GM11168 (cell line): ENCODE measurements around the gene ARHGAP26.

Experiments
- in situ Hi-C: fragments of 300-500 bp; cut with MboI; formaldehyde crosslinking; loops from one replicate; pipeline ENCODE4 v1.12.0; 2022; ENCODE audit warnings: low sequenced_read_pairs; ENCODE audit not compliant: unreplicated experiment

Gene ARHGAP26

DNA sequence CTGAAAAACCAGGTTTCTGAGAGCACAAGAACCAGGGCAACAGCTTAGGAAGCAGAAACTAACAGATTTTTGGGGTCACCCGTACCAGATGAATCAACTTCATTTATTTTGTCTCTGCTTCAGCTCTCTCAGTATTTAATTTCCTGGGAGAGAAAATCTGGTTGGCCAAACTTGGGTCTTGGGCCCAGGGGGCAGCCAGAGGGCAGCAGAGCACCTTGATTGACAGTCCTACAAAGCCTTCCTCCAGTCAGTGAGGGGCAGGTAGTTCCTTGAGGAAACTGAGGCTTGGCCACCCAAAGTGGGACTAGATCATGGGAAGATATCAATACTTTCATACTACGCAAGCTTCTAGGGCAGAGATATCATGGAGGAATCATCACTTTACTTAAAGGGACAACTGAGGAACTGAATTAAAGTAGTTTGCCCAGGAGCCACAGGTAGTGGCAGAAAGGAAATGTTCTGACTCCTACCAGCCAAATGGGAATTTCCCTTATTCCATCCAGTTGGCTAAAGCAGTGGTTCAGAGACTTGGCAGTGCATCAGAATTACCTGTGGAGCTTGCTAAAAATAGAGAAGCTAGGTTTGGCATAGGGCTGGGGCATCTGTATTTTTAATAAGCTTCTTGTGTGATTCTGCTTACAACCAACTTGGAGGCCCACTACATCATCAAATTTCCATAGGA lies 21.5 kb upstream of the ARHGAP26 start:
- in situ Hi-C loops: loop anchor here (10.0 kb wide), 1 partner anchor 126 kb away; no protein-coding TSS in a partner anchor

DNA sequence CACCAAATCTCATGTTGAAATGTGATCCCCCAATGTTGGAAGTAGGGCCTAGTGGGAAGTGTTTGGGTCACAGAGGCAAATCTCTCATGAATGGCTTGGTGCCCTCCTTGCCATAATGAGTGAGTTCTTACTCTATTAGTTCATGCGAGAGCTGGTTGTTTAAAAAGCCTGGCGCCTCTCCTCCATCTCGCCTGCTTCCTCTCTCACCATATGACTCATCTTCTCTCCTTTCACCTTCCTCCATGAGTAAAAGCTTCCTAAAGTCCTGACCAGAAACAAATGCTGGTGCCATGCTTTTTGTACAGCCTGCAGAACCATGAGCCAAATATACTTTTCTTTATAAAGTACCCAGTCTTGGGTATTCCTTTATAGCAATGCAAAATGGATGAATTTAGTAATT lies 20.9 kb upstream of the ARHGAP26 start:
- in situ Hi-C loops: loop anchor here (10.0 kb wide), 1 partner anchor 125 kb away; no protein-coding TSS in a partner anchor

DNA sequence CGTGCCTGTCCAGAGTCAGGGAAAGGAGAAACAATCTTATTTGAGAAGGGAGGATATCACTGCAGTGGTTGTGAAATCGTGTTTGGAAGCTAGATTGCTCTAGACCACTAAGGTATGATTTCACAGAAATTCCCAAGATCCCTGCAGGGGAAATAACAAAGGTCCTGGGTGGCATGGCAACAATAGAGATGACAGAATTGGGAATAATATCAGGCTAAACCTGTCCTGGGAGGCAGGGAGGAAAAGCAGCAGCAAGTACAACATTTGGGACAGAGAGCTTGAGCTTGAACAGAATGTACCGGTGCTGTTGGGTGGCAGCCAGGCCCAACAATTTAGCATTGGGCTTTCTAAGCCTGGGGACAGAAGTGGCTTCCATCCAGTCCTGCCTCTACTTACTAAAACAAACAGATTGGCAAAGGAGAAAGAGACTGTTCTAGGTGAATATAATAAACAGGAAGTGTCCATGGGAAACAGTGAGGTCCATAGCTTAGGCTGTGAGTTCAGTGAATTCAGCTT lies 17.0 kb upstream of the ARHGAP26 start:
- in situ Hi-C loops: no loop called here

DNA sequence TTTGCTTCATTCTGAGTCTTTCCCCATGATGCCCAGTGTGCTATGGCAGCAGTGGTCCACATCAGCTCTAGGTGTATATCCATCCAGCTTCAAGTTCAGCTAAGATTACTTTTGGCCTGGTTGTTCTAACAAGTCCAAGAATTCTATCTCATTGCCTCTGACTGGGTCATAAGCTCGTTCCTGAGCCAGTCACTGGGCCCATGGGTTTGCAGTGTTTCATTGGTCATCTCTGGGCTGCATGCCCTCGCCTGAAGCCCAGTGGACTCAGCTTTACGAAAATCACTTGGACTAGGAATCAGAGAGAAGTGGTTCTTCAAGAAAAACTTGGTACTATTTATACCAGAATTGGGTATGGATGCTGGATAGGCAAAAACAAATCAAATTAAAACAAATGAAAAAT lies 16.1 kb upstream of the ARHGAP26 start:
- in situ Hi-C loops: no loop called here

DNA sequence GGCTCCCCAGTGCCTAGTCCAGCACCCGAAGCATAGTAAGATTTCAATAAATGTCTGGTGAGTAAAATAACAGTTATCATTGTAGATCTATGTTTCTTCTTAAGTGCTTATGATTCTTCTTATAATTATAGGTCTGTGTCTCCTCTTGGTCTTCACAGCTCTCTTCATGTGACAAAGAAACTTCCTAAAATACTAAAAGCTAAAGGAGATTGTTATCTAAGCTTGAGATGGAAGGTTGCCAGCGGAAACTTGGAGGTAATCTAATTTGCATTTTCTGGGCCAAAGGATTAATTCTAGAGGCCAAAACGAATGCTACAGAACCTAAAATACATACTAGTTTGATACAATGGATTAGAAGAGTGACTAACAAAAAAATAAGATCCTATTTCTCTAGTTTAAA lies 13.6 kb upstream of the ARHGAP26 start:
- in situ Hi-C loops: no loop called here

DNA sequence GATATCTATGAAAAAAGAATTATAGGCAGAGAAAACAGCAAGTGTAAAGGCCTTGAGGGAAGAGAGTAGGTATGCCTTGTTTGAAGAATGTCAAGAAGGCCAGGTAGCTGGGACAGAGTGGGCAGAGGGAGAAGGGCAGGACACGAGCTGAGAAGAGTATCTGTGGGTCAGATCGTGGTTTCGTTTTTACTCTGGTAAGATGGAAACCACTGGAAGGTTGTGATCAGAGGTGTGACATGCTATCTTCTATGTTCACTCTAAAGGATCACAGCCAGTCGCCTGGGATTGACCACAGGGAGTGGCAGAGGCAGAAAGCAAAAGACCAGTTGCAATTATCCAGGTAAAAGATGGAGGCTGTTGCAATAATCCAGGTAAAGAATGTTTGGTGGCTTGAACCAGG lies 12.6 kb upstream of the ARHGAP26 start:
- in situ Hi-C loops: no loop called here

DNA sequence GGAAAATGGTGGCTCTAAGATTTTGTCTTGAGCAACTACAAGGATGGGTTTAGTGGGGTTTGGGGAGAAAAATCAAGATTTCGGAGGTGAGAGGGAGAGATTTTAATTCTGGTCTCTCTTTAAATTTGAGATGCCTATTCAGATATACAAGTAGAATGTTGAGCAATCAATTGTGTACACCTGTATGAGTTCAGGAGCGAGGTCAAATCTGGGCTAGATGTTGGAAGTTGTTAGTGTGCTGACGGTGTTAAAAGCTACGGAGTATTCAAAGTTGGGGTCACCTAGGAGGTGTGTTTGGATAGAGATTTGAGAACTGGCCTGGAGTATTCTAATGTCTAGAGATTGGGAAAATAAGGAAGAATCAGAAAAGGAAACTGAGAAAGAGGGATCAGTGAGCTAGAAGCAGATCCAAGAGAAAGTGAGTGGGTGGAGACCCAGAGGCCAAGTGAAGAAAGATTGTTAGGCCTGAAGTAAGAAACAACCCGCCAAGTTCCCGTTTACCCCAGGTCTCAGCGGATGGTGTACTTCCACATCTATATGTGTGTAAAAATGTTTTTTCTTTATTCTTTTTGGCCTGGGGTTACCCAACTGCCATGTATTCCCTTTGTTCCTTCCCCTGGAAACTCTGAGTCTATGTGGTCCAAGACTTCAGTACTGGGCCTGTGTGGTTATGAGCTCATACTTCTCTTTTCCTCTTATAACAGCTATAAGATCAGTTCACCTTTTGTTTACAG lies 11.9 kb upstream of the ARHGAP26 start:
- in situ Hi-C loops: no loop called here

DNA sequence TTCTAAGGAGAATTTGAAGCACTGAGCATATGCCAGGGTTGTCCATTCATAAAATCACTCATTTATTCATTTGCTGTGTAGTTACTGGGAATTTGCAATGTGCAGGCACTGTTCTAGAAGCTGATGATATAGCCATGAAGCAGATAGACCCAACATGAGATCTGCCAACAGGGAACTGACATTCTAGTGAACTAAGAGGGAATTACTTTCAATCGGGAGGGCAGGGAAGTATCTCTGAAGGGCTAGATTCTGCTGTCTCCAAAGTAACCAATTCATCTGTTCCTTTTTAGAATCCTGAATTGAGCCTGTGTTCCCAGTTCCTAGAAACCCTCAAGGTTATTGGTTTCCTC lies 11.4 kb upstream of the ARHGAP26 start:
- in situ Hi-C loops: no loop called here

DNA sequence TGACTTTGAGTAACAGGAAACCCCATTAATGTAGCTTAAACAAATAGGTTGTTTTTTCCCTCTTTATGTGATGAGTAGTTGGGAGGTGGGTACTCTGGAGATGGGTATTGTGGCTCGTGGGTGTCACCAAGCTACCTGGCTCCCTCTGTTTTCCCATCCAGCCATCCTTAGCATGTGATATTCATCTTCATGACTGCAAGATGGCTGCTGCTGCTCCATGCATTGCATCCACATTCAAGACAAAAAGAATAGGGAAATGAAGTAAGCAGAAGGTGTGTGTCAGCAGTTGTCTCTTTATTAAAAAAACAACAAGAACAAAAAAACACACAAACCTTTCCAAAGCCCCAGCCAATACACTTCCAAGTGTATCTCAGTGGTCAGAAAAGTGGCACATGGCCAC lies 6.5 kb upstream of the ARHGAP26 start:
- in situ Hi-C loops: no loop called here

DNA sequence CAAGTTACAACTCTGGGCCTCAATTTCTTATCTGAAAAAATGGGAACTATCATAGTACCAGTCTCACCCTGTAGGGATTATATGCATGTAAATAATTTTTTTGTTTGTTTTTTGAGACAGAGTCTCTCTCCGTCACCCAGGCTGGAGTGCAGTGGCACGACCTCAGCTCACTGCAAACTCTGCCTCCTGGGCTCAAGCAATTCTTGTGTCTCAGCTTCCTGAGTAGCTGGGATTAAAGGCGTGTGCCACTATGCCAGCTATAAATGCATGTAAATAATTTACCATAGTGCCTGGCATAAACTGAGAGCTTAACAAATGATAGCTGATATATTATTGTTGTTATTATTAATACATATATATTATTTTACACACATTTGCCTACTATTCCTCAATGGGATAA lies 3.0 kb upstream of the ARHGAP26 start:
- in situ Hi-C loops: no loop called here

DNA sequence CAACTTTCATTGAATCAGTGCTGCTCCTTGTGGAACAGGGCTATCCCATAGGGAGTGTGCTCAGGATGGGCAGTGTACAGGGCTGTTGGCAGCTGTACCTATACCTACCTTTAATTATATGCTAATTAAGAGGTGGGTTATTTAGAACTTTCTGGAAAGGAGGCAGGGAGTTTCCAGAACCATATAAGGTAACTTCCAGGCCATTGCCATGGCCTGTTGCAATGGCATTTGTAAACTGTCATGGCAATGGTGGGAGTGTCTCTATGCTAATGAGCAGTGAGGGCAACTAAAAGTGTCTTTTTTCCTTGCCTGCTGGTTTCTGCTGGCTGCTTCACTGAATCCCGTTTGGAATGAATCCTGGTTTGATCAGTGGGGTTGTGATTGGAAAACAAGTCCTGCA lies 2.3 kb upstream of the ARHGAP26 start:
- in situ Hi-C loops: no loop called here

DNA sequence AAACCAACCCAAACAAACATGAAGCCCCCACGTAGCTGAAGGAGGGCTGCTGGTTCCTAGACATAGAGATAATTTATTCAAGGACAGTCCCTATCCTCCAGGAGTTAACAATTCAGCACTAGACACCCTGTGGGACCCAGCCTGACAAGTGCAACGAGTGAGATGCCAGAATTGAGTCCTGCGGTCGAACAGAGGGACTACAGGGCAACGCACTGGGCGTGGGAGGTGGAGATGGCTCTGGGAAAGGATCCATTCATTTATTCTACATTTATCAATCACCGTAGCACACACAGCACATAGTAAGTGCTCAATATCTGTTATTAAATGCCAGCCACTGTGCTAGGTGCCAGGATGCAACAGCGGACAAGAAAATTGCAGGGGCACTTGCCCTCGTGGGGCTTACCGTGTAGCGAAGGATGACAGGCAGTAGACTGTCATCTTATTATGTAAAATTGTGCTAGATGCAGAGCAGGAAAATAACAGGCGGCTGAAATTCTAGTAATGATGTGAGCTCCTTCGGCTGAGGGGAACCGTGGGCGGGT lies 855 bp upstream of the ARHGAP26 start:
- in situ Hi-C loops: no loop called here

DNA sequence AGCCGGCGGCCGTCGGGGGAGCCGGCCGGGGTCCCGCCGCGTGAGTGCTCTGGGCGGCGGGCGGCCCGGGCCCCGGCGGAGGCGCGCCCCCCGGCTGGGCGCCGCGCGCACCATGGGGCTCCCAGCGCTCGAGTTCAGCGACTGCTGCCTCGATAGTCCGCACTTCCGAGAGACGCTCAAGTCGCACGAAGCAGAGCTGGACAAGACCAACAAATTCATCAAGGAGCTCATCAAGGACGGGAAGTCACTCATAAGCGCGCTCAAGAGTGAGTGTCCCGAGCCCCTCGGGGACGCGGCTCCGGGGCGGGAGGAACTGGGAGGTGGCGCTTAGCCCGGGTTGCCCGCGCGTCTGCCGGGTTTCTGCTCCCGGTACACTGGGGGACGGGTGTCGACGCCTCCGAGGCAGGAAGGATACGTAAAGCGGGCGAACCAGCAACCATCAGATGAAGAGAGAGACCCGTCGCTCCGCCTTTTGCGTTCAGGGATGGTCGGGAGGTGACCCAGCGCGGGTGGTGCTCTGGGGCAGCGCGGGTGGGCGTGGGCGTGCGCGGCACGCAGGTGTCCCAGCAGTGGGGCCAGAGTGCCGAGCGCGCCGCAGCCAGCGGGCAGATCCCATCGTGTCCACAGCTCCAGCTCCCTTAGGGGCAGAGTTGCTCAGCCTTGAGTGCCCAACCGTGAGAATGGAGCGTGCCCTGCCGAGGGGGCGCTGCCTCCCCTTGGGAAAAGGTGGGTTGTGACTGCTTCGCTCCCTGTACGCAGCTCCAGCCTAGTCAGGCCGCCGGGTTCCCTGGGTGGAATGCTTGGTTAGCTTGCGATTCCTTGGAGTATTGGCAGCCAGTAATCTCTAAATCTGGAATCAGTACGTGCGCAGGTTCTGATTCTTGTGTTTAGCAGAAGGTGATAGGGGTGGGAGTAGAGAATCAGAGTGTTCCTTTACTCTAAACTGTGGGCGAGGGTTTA lies 753 bp downstream of the ARHGAP26 start:
- in situ Hi-C loops: no loop called here

DNA sequence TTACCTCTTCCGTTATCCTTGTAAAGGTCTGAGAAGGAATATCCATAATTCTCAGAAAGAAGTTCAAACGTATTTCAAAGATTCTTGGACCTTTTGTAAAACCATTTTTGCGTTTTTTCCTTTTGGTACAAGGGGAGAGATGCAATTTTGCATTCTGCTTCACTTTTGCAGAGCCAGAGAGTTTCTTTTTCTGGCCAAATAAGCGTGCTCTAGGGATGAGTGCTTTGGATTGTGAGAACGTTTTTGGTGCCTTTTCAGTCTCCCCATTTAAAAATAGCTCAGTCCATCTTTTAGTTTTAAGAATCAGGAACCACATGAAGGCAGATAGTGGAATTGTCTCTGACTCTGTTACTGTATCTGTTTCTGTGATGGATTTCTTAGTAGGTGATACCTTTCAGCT lies 1.5 kb downstream of the ARHGAP26 start:
- in situ Hi-C loops: no loop called here

DNA sequence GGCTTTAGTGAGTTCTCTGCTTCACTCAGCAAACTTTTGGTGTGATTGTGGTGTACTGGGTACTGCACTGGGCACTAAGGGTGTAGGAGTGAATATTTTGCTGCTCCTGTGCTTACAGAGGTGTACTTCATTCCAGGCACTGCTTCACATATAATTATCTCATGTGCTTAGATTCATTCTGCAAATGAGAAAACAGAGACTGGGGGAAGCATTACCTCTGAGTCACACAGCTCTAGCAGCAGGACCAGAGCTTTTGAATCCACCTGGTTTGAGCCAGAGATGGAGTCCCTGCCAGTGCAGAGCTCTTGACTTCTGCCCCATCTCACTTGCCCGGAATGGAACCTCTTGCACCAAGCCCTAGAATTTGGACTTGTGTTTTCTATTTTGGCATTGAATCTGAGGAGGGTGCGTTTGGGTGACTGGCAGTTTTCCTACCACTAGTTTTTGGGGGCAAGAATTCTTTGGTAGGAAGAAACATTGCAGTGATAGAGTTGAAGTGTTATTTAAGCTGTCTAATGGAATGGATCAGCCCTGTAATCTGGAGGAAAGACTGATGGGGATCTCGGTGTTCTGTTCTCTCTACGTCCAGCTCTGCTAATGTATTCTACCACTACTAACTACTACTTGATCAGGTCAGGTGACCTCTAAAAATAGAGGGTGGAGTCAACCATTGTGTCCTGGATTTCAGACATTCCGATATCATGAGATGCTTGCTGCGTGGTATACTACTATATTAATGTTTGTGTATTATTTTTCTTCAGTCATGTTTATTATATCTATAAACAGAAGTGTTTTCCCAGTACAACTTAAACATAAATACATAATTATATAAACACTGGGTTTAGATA lies 2.5 kb downstream of the ARHGAP26 start:
- in situ Hi-C loops: no loop called here

DNA sequence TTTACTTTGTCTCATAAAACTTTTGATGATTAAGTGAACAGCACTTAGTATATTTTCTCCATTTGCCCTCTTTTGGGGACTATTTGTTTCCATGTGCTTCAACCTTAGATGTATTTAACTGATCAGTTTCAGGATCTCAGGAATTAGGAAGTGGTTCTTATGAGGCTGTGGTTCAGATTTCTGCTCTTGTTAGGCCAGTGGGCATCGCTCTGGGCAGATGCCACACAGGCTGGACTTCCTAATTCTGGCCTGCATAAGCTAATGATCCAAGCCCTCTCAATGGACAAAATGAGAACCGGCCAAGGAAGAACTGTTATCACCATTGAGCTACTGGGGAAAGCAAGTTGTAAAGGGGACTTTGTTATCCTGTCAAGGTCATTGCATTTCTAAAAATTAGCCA lies 6.9 kb downstream of the ARHGAP26 start:
- in situ Hi-C loops: no loop called here

DNA sequence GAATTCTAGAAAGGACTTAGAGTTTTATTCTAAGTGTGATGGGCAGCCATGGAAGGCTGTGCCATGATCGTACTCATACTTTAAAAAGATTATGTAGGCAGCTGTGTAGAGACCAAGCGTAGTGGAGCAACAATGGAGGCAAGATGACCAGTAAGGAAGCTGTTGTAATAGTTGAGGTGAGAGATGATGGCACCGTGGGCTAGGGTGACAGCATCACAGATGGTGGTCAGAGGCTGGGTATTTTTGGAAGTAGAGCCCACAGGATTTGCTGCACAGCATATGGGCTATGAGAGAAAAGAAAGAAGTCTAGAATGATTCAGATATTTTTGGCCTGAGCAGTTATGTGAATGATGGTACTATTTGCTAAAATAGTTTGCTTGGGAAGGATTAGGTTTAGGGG lies 7.7 kb downstream of the ARHGAP26 start:
- in situ Hi-C loops: no loop called here

DNA sequence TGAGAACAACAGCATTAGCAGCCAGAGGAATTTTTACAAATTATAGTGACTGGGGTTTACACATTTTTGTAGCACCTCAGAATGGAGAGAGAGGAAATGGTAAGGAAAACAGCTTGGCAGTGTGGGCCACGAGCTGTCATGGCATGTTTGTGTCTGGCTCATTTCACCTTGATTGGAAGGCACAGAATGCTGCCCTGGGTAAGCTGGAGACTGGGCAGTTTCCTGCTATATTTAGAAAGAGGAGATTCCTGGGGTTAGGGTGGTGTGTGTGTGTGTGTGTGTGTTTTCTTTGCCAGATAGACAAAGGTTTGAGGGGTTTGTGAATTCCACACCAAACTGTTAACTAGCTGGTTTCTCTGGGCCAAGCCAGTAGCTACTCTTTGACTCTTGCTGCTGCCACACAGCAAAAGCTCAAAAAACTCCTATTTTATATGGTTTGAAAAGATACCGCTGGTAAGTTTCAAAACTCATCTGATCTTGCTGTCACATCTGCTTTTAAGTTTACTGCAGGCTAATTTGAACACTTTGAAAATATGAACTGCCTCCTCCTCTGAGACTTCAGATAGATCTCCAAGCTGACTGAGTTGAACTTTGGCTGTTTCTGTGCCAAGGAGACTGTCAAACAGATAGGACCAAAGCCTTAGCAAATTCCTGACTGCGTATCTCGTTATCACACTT lies 9.1 kb downstream of the ARHGAP26 start:
- in situ Hi-C loops: no loop called here

DNA sequence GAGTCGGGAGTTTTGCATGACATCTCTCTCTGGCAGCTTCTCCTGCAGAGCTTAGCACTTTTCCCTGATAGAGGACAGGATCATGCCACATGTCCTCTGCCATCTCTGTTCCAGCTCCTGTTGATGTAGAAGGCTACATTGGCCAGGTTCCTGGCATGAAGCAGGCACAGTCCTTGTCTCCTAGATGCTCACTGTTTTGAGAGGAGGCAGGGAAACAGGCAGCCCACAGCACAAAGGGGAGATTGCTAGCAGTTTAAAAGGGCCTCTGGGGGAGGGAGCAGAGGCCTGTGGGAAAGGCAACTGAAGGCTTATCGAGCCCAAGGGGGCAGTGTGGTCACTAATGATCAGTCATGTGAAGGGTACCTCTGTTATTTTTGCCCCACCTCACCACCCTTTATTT lies 10.7 kb downstream of the ARHGAP26 start:
- in situ Hi-C loops: no loop called here
